Retinal pigment epithelial cell (primary cell): ENCODE measurements around the gene AKAP8L.

Source experiments
- DNase-seq: peaks from one replicate; pipeline ENCODE4 v3.0.0-alpha.2; 2010; ENCODE audit warnings: low read depth
- H3K4me3 ChIP-seq: 2 replicates; pipeline ENCODE4 v1.5.1; 2011; ENCODE audit warnings: mild to moderate bottlenecking, low read length, control low read depth, moderate library complexity
- TF ChIP-seq, protein P1 (sequence below): conservative IDR thresholded peaks from 2 replicates; pipeline ENCODE4 v1.5.1; 2011; ENCODE audit warnings: low read depth, low read length, control low read depth, inconsistent platforms

The AKAP8L gene

DNA sequence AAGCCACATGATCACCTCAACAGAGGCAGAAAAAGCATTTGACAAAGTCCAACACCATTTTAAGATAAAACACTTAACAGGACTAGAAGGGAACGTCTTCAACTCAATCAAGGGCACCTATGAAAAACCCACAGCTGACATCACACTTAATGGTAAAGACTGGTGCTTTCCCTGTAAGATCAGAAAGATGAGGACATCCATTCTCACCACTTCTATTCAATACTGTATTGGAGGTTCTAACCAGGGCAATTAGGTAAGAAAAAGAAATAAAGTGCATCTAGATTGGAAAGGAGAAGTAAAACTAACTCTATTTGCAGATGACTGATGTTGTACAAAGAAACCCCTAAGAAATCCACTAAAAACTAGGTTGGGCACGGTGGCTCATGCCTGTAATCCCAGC is 28.0 kb downstream of the AKAP8L start:
- no peak for DNase-seq
- H3K4me3 ChIP-seq = no peak overlapping the region
- TF ChIP-seq, protein P1, sequence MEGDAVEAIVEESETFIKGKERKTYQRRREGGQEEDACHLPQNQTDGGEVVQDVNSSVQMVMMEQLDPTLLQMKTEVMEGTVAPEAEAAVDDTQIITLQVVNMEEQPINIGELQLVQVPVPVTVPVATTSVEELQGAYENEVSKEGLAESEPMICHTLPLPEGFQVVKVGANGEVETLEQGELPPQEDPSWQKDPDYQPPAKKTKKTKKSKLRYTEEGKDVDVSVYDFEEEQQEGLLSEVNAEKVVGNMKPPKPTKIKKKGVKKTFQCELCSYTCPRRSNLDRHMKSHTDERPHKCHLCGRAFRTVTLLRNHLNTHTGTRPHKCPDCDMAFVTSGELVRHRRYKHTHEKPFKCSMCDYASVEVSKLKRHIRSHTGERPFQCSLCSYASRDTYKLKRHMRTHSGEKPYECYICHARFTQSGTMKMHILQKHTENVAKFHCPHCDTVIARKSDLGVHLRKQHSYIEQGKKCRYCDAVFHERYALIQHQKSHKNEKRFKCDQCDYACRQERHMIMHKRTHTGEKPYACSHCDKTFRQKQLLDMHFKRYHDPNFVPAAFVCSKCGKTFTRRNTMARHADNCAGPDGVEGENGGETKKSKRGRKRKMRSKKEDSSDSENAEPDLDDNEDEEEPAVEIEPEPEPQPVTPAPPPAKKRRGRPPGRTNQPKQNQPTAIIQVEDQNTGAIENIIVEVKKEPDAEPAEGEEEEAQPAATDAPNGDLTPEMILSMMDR = no peak

DNA sequence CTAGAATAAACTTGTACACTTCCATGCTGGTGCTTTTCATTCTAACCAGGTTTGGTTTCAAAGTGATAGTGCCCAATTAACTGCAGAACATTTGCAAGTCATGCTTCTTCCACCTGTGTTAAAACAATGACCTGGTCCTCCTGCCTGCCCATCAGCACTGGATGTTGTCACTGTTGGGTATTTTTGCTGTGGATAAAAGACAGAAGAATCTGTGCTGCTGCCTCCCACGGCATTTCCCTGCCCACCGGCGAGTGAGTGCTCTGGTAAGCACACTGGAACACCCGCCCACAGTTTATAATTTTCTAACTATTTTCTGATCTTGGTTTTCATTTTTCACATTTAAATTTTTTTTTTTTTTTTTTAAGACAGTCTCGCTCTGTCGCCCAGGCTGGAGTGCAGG is 36.9 kb downstream of the AKAP8L start:
- DNase-seq = no peak
- H3K4me3 ChIP-seq = no peak overlapping the region
- TF ChIP-seq, protein P1 = no peak

DNA sequence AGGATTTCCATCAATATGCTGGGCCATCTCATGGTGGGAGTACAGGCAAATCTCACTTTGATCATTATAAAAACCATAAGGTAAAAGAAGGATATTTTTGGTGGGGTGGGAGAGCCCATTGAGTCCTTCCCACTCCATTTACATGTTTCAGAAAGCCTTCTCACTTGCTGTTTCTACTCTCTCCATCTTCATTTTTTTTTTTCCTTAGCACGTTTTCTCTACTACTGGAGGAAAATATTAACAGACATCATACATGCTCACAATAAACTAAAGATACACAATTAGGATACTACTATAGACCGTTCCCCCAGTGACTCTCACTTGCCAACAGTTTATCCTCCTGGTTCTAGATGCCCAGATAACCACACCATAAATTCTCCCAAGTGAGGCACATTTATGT is 37.4 kb downstream of the AKAP8L start:
- no peak overlapping the region for H3K4me3 ChIP-seq

DNA sequence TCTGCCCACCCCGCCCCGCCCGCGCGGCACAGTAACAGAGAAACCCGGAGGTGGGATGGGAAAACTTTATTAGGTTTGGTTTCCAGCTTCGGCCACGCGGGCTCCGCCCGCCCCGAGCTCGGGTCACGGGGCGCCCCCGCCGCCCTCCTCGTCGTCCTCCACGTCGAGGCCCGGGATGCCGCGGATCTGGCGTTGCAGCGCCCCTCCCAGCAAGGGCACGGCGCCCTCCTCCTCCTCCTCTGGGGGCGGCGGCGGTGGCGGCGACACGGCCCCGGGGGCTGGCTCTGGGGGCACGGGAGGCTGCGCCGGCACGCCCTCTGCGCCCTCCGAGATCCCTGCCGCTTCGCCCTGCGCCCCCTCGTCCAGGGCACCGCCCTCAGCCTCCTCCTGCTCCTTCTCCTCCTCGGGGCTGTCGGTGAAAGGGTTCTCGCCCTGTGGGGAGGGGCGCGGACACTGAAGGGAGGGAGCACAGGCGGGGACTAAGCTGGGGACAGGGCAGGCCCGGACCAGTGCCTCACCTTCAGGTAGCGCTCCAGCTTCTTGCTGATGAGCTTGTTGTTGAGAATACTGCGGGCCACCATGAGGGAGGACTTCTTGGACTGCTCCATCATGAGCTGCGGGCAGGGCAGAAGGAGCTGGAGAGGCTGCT is 38.7 kb downstream of the AKAP8L start:
- TF ChIP-seq, protein P1 = no peak
- H3K4me3 ChIP-seq = peak overlapping the region; percentile 56
- DNase-seq = no peak

More for the DNA sequence above, 37.4 kb downstream of the AKAP8L start:
- DNase-seq = no peak
- TF ChIP-seq, protein P1 = no peak

DNA sequence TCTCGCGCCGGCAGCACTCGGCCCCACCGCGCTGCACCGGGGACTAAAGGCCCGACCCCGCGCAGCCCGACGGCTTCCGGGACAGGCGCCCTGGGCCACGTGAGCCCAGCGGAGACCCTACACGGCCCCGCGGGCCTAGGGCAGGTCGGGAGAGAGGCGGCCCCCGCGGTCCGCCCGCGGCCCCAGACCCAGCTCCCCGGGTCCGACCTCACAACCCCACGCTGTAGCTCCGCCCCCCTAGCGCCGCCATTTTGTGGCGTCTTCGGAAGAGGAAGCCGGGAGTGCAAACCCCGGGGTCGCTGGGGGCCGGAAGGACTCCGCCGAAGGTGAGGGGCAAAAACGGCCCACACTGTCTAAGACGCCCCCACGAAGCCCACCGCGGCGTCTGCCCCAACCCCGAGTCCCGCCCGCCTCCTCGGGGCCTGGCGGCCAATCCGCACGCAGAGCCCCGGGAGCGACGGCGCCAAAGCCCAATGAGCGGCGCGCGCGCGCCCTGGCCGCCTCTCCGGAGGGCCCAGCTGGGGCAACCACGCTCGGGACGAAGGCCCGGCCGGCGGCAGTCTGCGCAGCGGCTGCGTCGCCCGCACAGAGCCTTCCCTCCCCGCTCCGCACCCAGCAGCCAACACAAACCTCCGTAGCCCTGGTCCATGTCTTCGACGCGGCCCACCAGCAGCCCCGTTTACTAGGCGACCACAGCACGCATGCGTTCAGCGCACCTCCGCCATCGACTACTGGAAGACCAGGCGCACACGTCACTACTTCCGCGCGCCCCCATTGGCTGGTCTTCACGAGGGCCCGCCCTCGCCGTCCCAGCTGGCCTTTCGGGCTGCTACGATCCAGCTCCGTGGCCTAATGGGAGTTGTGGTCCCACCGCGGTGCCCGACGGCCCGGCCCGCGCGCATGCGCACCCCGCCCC is 39.4 kb downstream of the AKAP8L start, which contains the start of gene AKAP8:
AKAP8 (minus strand) TSS at position 705 of the 916 bp plus-strand sequence; CDS start at position 649, 56 bp downstream.
- H3K4me3 ChIP-seq = peak within 1 kb of the TSS; percentile 96

DNA sequence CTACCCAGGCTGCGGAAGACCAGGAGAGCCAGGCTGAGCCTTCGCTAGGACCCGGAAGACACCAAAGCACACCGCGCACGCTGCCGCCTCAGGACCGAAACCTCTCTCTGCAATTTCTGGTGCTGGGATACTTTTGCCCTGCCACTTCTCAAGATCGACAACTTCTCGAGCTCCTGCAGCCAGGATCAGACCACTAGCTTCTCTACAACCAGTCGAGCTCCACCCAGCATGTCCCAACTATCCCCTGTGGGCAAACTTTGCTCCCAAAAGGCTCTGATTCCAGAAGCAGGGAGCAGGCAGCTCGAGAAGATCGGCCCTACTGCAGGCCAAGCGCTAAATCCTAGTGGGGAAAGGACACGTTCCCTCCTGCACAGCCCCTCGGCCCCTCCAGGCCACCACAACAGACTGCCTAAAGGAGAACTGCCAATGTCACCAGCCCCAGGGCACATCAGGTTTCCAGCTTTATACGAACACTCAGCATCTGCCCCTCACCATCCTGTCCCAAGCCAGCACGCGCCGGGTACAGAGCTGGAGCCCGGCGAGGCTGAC is 40.2 kb downstream of the AKAP8L start:
- peak; percentile 25 for DNase-seq
- H3K4me3 ChIP-seq = peak overlapping the region; percentile 96
- TF ChIP-seq, protein P1 = no peak

More for the DNA sequence above, 39.4 kb downstream of the AKAP8L start, which contains the start of gene AKAP8:
- DNase-seq = peak; percentile 91
- TF ChIP-seq, protein P1 = no peak
